H9 (cell line): ENCODE measurements around the gene LPCAT4. TPM values are rescaled to one million over a fixed set of nuclear protein-coding genes. Genes with fewer than 3 reads are reported as not detected.

Source experiments
- DNase-seq: peaks from one replicate; pipeline ENCODE4 v3.0.0-alpha.2; 2017
- H2AFZ ChIP-seq: one replicate; pipeline ENCODE4 v1.6.1; 2013; ENCODE audit warnings: mild to moderate bottlenecking, low read length, control low read depth, moderate library complexity
- H2AK5ac ChIP-seq: 2 replicates; pipeline ENCODE4 v1.6.1; 2013; ENCODE audit warnings: low read length, control low read depth, mixed read lengths; ENCODE audit not compliant: insufficient read length
- H2BK120ac ChIP-seq: one replicate; pipeline ENCODE4 v1.6.1; 2013; ENCODE audit warnings: low read depth, mild to moderate bottlenecking, low read length, control low read depth, inconsistent platforms; ENCODE audit not compliant: poor library complexity, severe bottlenecking
- H2BK12ac ChIP-seq: 2 replicates; pipeline ENCODE4 v1.6.1; 2013; ENCODE audit warnings: low read length, control low read depth, mixed read lengths, low read depth; ENCODE audit not compliant: insufficient read length
- H2BK15ac ChIP-seq: 2 replicates; pipeline ENCODE4 v1.6.1; 2013; ENCODE audit warnings: low read depth, low read length, control low read depth
- H2BK20ac ChIP-seq: one replicate; pipeline ENCODE4 v1.6.1; 2013; ENCODE audit warnings: low read depth, mild to moderate bottlenecking, low read length, control low read depth, inconsistent platforms; ENCODE audit not compliant: poor library complexity, severe bottlenecking
- H2BK5ac ChIP-seq: 2 replicates; pipeline ENCODE4 v1.6.1; 2013; ENCODE audit warnings: low read length, control low read depth, mixed read lengths; ENCODE audit not compliant: insufficient read length
- H3K14ac ChIP-seq: 2 replicates; pipeline ENCODE4 v1.6.1; 2013; ENCODE audit warnings: low read length, control low read depth; ENCODE audit not compliant: insufficient read depth
- H3K18ac ChIP-seq: 2 replicates; pipeline ENCODE4 v1.6.1; 2013; ENCODE audit warnings: low read depth, mild to moderate bottlenecking, mixed read lengths, low read length, control low read depth; ENCODE audit not compliant: insufficient read length
- H3K23ac ChIP-seq: 2 replicates; pipeline ENCODE4 v1.6.1; 2013; ENCODE audit warnings: low read length, control low read depth, mixed read lengths, low read depth; ENCODE audit not compliant: insufficient read length
- H3K23me2 ChIP-seq: 2 replicates; pipeline ENCODE4 v1.6.1; 2013; ENCODE audit warnings: low read depth, mild to moderate bottlenecking, mixed read lengths, low read length, control low read depth; ENCODE audit not compliant: insufficient read length, poor library complexity, severe bottlenecking
- H3K27ac ChIP-seq: 2 replicates; pipeline ENCODE4 v1.5.1; 2013; ENCODE audit warnings: low read length, control low read depth, mixed read lengths, low read depth; ENCODE audit not compliant: insufficient read length
- H3K27me3 ChIP-seq: 2 replicates; pipeline ENCODE4 v1.6.1; 2013; ENCODE audit warnings: low read length, control low read depth, inconsistent platforms; ENCODE audit not compliant: insufficient read depth
- H3K4ac ChIP-seq: 2 replicates; pipeline ENCODE4 v1.6.1; 2013; ENCODE audit warnings: low read depth, mild to moderate bottlenecking, control low read depth, inconsistent platforms, low read length, moderate library complexity
- H3K4me1 ChIP-seq: 2 replicates; pipeline ENCODE4 v1.6.1; 2013; ENCODE audit warnings: low read length, control low read depth, inconsistent platforms; ENCODE audit not compliant: insufficient read depth
- H3K4me2 ChIP-seq: 2 replicates; pipeline ENCODE4 v1.6.1; 2013; ENCODE audit warnings: low read length, control low read depth, mixed read lengths; ENCODE audit not compliant: insufficient read length, insufficient read depth
- H3K56ac ChIP-seq: 2 replicates; pipeline ENCODE4 v1.6.1; 2013; ENCODE audit warnings: low read depth, mild to moderate bottlenecking, mixed read lengths, low read length, control low read depth; ENCODE audit not compliant: insufficient read length
- H3K79me1 ChIP-seq: 2 replicates; pipeline ENCODE4 v1.6.1; 2013; ENCODE audit warnings: low read depth, mild to moderate bottlenecking, moderate library complexity, low read length, control low read depth, inconsistent platforms; ENCODE audit not compliant: insufficient read depth, poor library complexity, severe bottlenecking
- H3K79me2 ChIP-seq: 2 replicates; pipeline ENCODE4 v1.6.1; 2013; ENCODE audit warnings: low read length, control low read depth, inconsistent platforms; ENCODE audit not compliant: insufficient read depth
- H3K9ac ChIP-seq: 2 replicates; pipeline ENCODE4 v1.6.1; 2013; ENCODE audit warnings: low read length, control low read depth, mixed read lengths; ENCODE audit not compliant: insufficient read length; ENCODE audit errors: extremely low read depth
- H3K9me3 ChIP-seq: one replicate; pipeline ENCODE4 v1.6.1; 2013; ENCODE audit warnings: low read depth, low read length, inconsistent platforms; ENCODE audit not compliant: control insufficient read depth
- H3T11ph ChIP-seq: one replicate; pipeline ENCODE4 v1.6.1; 2013; ENCODE audit warnings: mild to moderate bottlenecking, low read length, control low read depth, inconsistent platforms
- H4K20me1 ChIP-seq: one replicate; pipeline ENCODE4 v1.6.1; 2013; ENCODE audit not compliant: control insufficient read depth, insufficient read length, insufficient read depth
- H4K5ac ChIP-seq: 2 replicates; pipeline ENCODE4 v1.6.1; 2013; ENCODE audit warnings: low read depth, mild to moderate bottlenecking, mixed read lengths, low read length, control low read depth; ENCODE audit not compliant: insufficient read length
- H4K8ac ChIP-seq: replicated peaks from 2 replicates; pipeline ENCODE4 v1.6.1; 2013; ENCODE audit warnings: low read length, control low read depth, mixed read lengths, low read depth; ENCODE audit not compliant: insufficient read length
- H4K91ac ChIP-seq: 2 replicates; pipeline ENCODE4 v1.6.1; 2013; ENCODE audit warnings: low read depth, mild to moderate bottlenecking, moderate library complexity, mixed read lengths, low read length, control low read depth; ENCODE audit not compliant: insufficient read length
- H3K27ac Mint-ChIP-seq, 3 experiments: 2 replicates in 2 of 3; 3 replicates in 1 of 3; pipeline ENCODE4 v1.8.0; 2020 to 2021; ENCODE audit warnings: mixed read lengths in 3 of 3, mild to moderate bottlenecking in 1 of 3, moderate library complexity in 1 of 3
- H3K27me3 Mint-ChIP-seq: 2 replicates; pipeline ENCODE4 v1.8.0; 2021; ENCODE audit warnings: low read depth, mild to moderate bottlenecking, moderate library complexity, mixed read lengths
- H3K36me3 Mint-ChIP-seq, 3 experiments: 2 replicates in 2 of 3; 3 replicates in 1 of 3; pipeline ENCODE4 v1.8.0; 2020 to 2021; ENCODE audit warnings: low read depth in 3 of 3, mixed read lengths in 3 of 3; ENCODE audit not compliant: insufficient read depth in 1 of 3
- H3K4me1 Mint-ChIP-seq, 2 experiments: 2 replicates each; pipeline ENCODE4 v1.8.0; 2020; ENCODE audit warnings: mixed read lengths in 2 of 2
- H3K4me3 Mint-ChIP-seq, 2 experiments: 2 replicates in 1 of 2; 3 replicates in 1 of 2; pipeline ENCODE4 v1.8.0; 2020 to 2021; ENCODE audit warnings: mild to moderate bottlenecking in 2 of 2, mixed read lengths in 2 of 2, moderate library complexity in 1 of 2
- H3K9me3 Mint-ChIP-seq, 2 experiments: 2 replicates in 1 of 2; 3 replicates in 1 of 2; pipeline ENCODE4 v1.8.0; 2020; ENCODE audit warnings: mild to moderate bottlenecking in 2 of 2, mixed read lengths in 2 of 2, moderate library complexity in 1 of 2
- CTCF ChIP-seq: fragments of 200-600 bp; sonication (generic); conservative IDR thresholded peaks from 3 replicates; pipeline ENCODE4 v1.8.0; 2021; ENCODE audit warnings: antibody characterized with exemption, mild to moderate bottlenecking
- WGBS: extraction: QIAGEN DNeasy Blood & Tissue Kit; methylation state at CpG from one replicate; pipeline ENCODE4 v1.1.7; 2013; ENCODE audit warnings: missing lambda C conversion rate, low lambda C conversion rate, mixed read lengths; ENCODE audit not compliant: insufficient read length; ENCODE audit errors: extremely low coverage; 5-methylcytosine and 5-hydroxymethylcytosine counted together
- total RNA-seq: library from RNA; stranded (reverse); gene quantifications from 2 replicates; pipeline ENCODE4 v1.2.1, GENCODE V29; 2021

LPCAT4 gene
- total RNA-seq, 1 experiment from 2014 or later, result 71.1 TPM

- Histone ChIP-seq H2BK12ac (no peak overlapping the region), H2BK120ac (no peak overlapping the region), H3K9ac (no peak overlapping the region), H3K4ac (no peak overlapping the region), H2AFZ (no peak overlapping the region), H4K5ac (no peak overlapping the region), H3K79me1 (no peaks in the 10 kb centered on the region), H3K79me2 (no peaks in the 10 kb centered on the region), H3K27ac (no peak overlapping the region), H3K4me2 (no peak overlapping the region), H3K56ac (no peak overlapping the region), H2BK15ac (no peak overlapping the region), H4K20me1 (no peaks in the 10 kb centered on the region), H3K9me3 (no peaks in the 10 kb centered on the region), H3K14ac (no peak overlapping the region), H4K8ac (no peak overlapping the region), H4K91ac (no peak overlapping the region), H3K18ac (no peak overlapping the region), H3T11ph (no peak overlapping the region), H3K23me2 (no peaks in the 10 kb centered on the region), H2BK5ac (no peak overlapping the region), H3K23ac (no peak overlapping the region), H2AK5ac (no peak overlapping the region), H2BK20ac (no peak overlapping the region), H3K4me1 (no peaks in the 10 kb centered on the region; the same call in 1 of the 2 replicates), H3K27me3 (no peaks in the 10 kb centered on the region)
- H3K9me3 Mint-ChIP-seq, result no peaks in the 10 kb centered on the region
- H3K4me1 Mint-ChIP-seq, result peaks cover 16 to 21% of the 10 kb centered on the region in 2 experiments
- H3K27me3 Mint-ChIP-seq, result no peaks in the 10 kb centered on the region
- no peak overlapping the region for H3K4me3 Mint-ChIP-seq
- TF ChIP-seq CTCF, result no peak
- DNase-seq, result no peak
- H3K36me3 Mint-ChIP-seq, result peaks cover 28 to 81% (median 62%) of the 10 kb centered on the region in 3 experiments; a peak in 6 of 7 replicates
- WGBS, result no CpG with 5 or more reads among the region's 1 CpG
- H3K27ac Mint-ChIP-seq, result no peak overlapping the region
Observed at GRCh38 chr15:34357653-34358052, 9.3 kb downstream of the LPCAT4 start.
